ENCODE measurements around the gene GRIA1. TPM values are rescaled to one million over a fixed set of nuclear protein-coding genes. Genes with fewer than 3 reads are reported as not detected.

GRIA1 gene
- total RNA-seq, 3 donors from 2014 or later: 0.10 to 0.54 TPM; not detected in 1

DNA sequence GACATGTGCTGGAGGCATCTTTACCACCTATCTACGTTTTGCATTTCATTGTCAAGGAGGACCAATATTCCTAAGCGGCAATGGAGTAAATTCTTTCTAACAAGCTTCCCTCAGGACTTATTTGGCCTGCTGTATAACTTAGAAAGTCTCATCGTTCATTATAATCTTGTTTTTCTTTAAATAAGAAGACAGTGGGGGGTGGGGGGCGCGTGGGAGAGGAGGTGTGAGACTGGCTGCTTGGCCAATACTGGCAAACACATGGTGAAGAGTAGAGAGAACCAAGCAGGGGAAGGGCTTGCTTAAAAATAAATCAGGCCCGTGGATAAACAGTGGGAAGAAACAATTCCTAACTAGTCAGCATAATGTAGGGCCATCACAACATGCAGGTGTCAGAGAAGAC is 217.2 kb downstream of the GRIA1 start:
- intact Hi-C loops (cut with DNase I, micrococcal nuclease): no loop called here
- Histone ChIP-seq H3K36me3 (ENCODE audit: low read depth) (no peaks in the 10 kb centered on the region), H3K4me3 (no peak overlapping the region), H3K4me1 (ENCODE audit: low read depth) (no peaks in the 10 kb centered on the region), H3K9me3 (no peaks in the 10 kb centered on the region)
- TF ChIP-seq, protein P1, sequence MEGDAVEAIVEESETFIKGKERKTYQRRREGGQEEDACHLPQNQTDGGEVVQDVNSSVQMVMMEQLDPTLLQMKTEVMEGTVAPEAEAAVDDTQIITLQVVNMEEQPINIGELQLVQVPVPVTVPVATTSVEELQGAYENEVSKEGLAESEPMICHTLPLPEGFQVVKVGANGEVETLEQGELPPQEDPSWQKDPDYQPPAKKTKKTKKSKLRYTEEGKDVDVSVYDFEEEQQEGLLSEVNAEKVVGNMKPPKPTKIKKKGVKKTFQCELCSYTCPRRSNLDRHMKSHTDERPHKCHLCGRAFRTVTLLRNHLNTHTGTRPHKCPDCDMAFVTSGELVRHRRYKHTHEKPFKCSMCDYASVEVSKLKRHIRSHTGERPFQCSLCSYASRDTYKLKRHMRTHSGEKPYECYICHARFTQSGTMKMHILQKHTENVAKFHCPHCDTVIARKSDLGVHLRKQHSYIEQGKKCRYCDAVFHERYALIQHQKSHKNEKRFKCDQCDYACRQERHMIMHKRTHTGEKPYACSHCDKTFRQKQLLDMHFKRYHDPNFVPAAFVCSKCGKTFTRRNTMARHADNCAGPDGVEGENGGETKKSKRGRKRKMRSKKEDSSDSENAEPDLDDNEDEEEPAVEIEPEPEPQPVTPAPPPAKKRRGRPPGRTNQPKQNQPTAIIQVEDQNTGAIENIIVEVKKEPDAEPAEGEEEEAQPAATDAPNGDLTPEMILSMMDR (IDR thresholded peaks at IDR 0.05): no peak
- DNase-seq (no peak), ATAC-seq (no peak)

DNA sequence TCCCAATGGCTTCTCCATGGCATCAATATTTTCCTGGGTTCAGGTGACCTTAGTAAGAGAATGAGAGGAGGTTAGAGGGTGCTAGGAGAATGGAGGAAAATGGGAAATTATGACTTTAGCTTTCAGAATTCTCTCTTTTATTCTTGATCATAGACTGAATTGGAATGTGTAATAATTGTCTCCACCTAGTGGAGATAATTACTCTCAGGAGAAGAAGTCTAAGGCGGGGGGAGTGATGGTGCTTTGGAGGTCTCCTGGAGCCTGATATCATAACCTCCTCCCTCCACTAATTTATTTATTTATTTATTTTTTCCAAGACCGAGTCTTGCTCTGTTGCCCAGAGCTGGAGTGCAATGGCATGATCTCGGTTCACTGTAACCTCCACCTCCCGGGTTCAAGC is 221.3 kb downstream of the GRIA1 start:
- H3K36me3 ChIP-seq (ENCODE audit: low read depth): no peaks in the 10 kb centered on the region
- TF ChIP-seq, protein P1 (IDR thresholded peaks at IDR 0.05): no peak
- intact Hi-C loops (cut with DNase I, micrococcal nuclease): no loop called here
- ATAC-seq (no peak), DNase-seq (no peak)
- no peaks in the 10 kb centered on the region for H3K9me3 ChIP-seq
- no peaks in the 10 kb centered on the region for H3K4me1 ChIP-seq (ENCODE audit: low read depth)
- no peak overlapping the region for H3K4me3 ChIP-seq

DNA sequence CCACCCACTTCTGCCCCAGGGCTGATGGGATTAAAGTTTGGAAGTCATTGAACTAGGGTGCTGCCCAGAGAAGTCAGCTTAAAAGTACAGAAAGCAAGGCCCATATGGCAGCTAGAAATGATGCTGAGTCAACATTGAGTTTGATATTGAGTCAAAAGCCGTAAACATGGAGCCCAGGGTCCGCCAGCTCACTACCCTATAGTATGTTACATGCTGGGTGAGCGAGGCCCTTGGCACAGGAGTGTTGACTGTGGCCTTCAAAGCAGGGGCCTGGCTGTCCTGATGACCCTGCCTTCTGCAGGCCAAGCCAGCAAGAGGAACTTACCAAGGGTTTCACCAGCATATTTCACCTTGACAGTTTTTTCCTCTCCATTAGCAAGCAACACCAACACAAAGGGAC is 222.5 kb downstream of the GRIA1 start:
- TF ChIP-seq, protein P1 (IDR thresholded peaks at IDR 0.05): no peak
- intact Hi-C loops (cut with DNase I, micrococcal nuclease): no loop called here
- Histone ChIP-seq H3K4me1 (ENCODE audit: low read depth) (no peaks in the 10 kb centered on the region), H3K36me3 (ENCODE audit: low read depth) (no peaks in the 10 kb centered on the region), H3K4me3 (no peak overlapping the region), H3K9me3 (no peaks in the 10 kb centered on the region)
- no peak for DNase-seq
- no peak for ATAC-seq

DNA sequence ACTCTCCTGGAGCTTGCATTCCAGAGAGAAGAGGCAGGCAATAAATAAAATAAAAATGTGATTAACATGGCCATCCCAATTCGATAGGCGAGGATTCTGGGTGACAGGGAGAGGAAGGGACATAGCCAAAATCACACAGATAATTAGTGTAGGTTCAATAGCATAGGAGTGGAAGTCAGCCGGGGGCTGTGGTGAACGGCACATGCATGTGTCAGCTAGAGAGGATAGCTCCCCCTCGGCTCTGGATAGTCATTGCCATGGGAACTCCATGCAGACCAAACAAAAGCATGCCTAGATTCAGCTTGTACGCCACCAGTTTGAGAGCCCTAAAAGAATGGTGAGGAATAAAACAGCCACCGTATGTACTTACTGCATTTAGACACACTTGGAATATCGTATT is 223.5 kb downstream of the GRIA1 start:
- no peaks in the 10 kb centered on the region for H3K4me1 ChIP-seq (ENCODE audit: low read depth)
- TF ChIP-seq, protein P1 (IDR thresholded peaks at IDR 0.05): no peak
- H3K4me3 ChIP-seq: no peak overlapping the region
- intact Hi-C loops (cut with DNase I, micrococcal nuclease): no loop called here
- ATAC-seq (no peak), DNase-seq (no peak)
- H3K36me3 ChIP-seq (ENCODE audit: low read depth): no peaks in the 10 kb centered on the region
- no peaks in the 10 kb centered on the region for H3K9me3 ChIP-seq

DNA sequence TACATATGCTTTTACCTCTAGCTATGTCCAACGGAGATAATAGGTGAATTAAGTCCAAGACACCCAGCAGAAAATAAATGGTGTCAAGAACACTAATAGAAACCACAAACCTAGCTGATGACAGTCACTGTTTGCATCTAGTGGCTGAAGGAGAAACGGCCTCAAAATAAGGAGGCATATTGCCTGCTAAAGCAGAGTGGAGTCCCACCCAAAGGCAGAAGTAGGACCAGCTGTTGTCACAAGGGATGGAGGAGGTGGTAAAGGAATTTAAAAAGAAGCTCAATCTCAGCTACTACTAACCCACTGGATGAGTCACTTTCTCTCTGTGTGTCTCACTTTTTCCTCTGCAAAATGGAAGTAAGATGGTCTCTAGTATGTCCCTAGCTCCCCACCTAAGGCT is 224.3 kb downstream of the GRIA1 start:
- ATAC-seq (no peak), DNase-seq (no peak)
- Histone ChIP-seq H3K4me1 (ENCODE audit: low read depth) (no peaks in the 10 kb centered on the region), H3K9me3 (no peaks in the 10 kb centered on the region), H3K4me3 (no peak overlapping the region), H3K36me3 (ENCODE audit: low read depth) (no peaks in the 10 kb centered on the region)
- TF ChIP-seq, protein P1 (IDR thresholded peaks at IDR 0.05): no peak
- intact Hi-C loops (cut with DNase I, micrococcal nuclease): no loop called here

DNA sequence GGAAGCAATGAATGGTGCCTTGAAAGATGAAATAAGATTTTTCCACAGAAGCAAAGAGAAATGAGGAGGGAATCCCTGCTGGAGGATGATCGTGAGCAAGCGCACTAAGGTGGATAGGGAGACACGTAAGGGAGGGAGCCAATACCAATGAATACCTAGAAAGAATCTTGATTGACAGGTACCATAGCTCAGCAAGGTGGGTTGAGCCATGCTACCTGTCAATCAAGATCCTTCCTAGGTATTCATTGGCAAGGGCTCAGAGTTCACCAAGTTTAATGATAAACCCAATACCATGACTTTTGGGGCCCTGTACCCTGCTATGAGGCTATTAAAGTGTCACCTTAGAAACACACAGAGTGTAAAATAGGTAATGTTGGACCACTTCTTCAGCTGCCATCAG is 226.8 kb downstream of the GRIA1 start:
- intact Hi-C loops (cut with DNase I, micrococcal nuclease): no loop called here
- Histone ChIP-seq H3K36me3 (ENCODE audit: low read depth) (no peaks in the 10 kb centered on the region), H3K9me3 (no peaks in the 10 kb centered on the region), H3K4me3 (no peak overlapping the region), H3K4me1 (ENCODE audit: low read depth) (no peaks in the 10 kb centered on the region)
- TF ChIP-seq, protein P1 (IDR thresholded peaks at IDR 0.05): no peak
- ATAC-seq (no peak), DNase-seq (no peak)
